GM12873 (cell line): ENCODE data around the gene HOXA6.

ENCODE experiments used
- CTCF ChIP-seq: IDR thresholded peaks from 2 replicates; pipeline ENCODE4 v1.5.1; 2012; ENCODE audit warnings: low read depth, mild to moderate bottlenecking, moderate library complexity, low read length, control low read depth; ENCODE audit not compliant: insufficient read depth; ENCODE audit errors: missing control alignments

The HOXA6 gene

GRCh38 chr7:27164367-27165088 is 17.0 kb upstream of the HOXA6 start:
- no peak for TF ChIP-seq CTCF

- no peak for TF ChIP-seq CTCF
Measured at GRCh38 chr7:27164045-27164366, 16.4 kb upstream of the HOXA6 start.

- TF ChIP-seq CTCF, result no peak
Measured at GRCh38 chr7:27163288-27164044, 15.9 kb upstream of the HOXA6 start.

GRCh38 chr7:27162561-27163287 is 15.2 kb upstream of the HOXA6 start:
- no peak for TF ChIP-seq CTCF

GRCh38 chr7:27161721-27162560 is 14.4 kb upstream of the HOXA6 start:
- no peak for TF ChIP-seq CTCF

GRCh38 chr7:27161214-27161720 is 13.7 kb upstream of the HOXA6 start:
- TF ChIP-seq CTCF, result no peak
